AG09309 (cell line): Measurements from ENCODE around the gene RELL1.
"Not testable (repeated sequence)": the region's sequence is repeated elsewhere in the genome, so short reads cannot be mapped to it uniquely, and the experiment has no call there.

Source experiments
- DNase-seq: peaks from one replicate; pipeline ENCODE4 v3.0.0-alpha.2; 2010; ENCODE audit warnings: low read depth
- H3K4me3 ChIP-seq: 2 replicates; pipeline ENCODE4 v1.5.1; 2011; ENCODE audit warnings: mild to moderate bottlenecking, low read depth, low read length, moderate library complexity; ENCODE audit not compliant: control insufficient read depth
- TF ChIP-seq, protein P1 (sequence below): IDR thresholded peaks from 2 replicates; pipeline ENCODE4 v1.5.1; 2011; ENCODE audit warnings: mild to moderate bottlenecking, low read depth, low read length, inconsistent platforms; ENCODE audit not compliant: insufficient read depth, control insufficient read depth; ENCODE audit errors: missing control alignments

The RELL1 gene

DNA sequence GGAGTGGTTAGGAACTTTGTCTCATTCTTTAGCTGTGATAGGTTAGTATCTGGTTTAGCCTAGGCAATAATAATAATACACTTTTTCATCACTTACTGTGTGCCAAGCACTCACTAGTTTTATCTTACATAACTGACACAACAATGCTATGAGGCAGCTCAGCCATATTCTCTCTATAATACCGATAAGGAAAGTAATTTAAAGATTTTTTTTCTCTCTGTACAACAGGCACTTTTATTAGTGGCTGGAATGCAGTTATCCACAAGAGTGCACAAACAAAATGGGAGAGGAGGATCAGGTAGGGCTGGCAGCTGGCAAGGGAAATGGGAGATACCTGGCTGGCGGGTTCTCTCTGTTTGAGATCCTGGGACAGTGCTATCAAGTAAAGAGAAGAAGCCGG is 7.6 kb downstream of the RELL1 start:
- no peak overlapping the region for H3K4me3 ChIP-seq
- DNase-seq, result no peak
- TF ChIP-seq, protein P1, sequence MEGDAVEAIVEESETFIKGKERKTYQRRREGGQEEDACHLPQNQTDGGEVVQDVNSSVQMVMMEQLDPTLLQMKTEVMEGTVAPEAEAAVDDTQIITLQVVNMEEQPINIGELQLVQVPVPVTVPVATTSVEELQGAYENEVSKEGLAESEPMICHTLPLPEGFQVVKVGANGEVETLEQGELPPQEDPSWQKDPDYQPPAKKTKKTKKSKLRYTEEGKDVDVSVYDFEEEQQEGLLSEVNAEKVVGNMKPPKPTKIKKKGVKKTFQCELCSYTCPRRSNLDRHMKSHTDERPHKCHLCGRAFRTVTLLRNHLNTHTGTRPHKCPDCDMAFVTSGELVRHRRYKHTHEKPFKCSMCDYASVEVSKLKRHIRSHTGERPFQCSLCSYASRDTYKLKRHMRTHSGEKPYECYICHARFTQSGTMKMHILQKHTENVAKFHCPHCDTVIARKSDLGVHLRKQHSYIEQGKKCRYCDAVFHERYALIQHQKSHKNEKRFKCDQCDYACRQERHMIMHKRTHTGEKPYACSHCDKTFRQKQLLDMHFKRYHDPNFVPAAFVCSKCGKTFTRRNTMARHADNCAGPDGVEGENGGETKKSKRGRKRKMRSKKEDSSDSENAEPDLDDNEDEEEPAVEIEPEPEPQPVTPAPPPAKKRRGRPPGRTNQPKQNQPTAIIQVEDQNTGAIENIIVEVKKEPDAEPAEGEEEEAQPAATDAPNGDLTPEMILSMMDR, result no peak

DNA sequence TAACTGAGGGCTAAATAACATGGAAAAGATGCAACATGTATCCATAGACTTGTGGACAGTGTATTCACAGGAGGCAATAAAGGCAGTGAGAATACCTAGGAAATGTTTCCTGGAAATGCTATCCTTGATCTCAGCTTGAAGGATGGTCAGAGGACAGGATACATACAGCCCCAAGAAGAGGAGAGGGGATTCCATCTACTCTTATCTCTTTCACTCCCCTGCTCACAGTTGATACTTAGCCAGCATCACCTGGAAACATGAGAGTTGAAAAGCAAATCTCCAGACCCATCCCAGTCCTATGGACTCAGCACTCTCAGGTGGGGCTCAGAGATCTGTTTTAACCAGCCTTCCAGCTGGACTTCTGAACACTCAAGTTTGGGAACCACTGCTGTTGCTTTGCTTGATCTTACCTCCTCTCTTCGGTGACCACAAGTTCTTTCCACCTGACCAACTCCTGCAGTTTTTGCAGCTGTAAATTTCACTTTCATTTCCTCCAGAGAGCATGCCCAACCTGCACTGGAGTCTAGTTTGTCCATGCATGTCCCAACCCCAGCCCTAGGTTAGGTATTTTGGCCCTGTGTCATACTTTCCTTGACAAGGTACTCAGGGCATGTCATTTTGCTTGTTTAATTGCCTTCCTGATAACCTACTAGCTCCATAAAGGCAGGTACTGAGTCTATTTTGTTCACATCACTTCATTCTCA is 10.4 kb downstream of the RELL1 start:
- TF ChIP-seq, protein P1, result no peak
- no peak overlapping the region for H3K4me3 ChIP-seq
- DNase-seq, result no peak

DNA sequence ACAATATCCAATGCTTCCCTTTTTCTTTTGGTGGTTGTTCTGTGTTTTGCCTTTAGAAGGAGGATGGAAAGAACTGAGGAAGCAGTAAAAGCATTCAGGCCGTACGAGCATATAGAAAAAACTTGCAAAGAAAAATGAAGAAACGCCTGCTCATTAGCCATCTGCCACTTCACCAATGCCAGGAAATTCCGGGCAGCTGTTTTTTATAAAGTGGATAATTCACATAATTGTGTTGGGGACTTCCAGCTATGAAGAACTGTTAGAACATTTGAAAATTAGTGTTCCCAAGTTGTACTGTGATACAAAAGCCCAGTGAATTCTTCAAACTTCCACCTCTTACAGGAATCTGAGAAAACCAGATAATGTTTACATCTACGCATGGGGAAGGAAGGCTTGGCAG is 11.7 kb downstream of the RELL1 start:
- TF ChIP-seq, protein P1, result no peak
- H3K4me3 ChIP-seq, result no peak overlapping the region
- no peak for DNase-seq

DNA sequence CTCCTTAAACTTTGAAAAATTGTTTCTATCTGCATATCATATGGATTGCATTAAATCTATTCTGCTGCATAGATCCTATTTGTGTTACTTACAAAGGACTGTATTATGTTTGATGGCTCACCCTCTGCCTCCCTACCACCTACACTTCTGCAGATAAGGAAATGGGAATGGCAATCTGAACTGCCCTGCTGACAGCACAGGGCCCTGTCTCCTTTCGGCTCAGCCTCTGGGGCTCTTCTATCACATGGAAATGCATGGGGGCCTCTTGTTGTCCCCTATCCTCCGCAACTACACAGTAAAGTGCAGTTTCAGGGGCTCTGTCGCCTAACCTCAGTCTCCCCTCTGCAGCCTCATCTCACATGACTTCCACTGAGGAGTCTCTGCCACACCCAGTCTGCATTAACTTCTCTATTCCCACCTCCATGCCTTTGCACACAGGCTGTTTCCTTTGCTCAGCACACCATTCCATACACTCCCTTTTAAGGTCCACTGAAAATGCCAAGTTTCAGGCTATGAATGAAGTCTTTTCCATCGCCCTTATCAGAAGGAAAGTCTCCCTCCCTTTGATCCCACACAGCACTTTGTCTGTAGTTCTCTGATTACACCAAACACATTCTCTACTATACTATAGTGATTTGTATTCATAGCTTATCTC is 12.5 kb downstream of the RELL1 start:
- DNase-seq, result no peak
- no peak overlapping the region for H3K4me3 ChIP-seq
- TF ChIP-seq, protein P1, result no peak

DNA sequence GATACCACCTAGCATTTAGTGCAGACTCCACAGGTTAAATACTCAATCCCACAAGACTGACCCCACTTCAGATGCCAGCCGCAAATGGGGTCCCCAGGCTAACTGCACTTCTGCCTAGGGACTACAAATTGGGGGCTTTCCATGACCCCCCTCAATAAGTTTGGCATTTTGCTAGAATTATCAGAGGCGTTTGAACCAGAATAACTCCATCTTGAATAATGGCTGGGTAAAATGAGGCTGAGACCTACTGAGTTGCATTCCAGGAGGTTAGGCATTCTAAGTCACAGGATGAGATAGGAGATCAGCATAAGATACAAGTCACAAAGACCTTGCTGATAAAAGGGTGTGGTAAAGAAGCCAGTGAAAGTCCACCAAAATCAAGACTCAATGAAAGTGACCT is 15.1 kb downstream of the RELL1 start:
- no peak for DNase-seq
- TF ChIP-seq, protein P1, result no peak
- H3K4me3 ChIP-seq, result no peak overlapping the region

DNA sequence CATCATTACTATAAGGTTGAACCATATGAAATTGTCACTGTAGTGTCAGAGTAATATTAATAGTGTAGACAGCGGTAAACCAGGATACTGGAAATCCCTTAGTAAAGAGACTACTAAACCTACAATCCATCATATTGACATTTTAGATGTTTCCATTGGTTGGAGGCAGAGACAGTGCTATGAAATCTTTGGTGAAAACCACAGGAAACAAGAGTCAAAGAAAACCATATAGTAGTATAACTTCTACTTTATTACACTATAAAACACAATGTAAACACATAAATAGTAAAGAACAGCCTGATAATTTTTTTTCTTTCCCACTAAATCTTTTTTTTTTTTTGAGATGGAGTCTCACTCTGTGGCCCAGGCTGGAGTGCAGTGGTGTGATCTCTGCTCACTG is 15.9 kb downstream of the RELL1 start:
- H3K4me3 ChIP-seq, result no peak overlapping the region
- TF ChIP-seq, protein P1, result no peak
- DNase-seq, result no peak

DNA sequence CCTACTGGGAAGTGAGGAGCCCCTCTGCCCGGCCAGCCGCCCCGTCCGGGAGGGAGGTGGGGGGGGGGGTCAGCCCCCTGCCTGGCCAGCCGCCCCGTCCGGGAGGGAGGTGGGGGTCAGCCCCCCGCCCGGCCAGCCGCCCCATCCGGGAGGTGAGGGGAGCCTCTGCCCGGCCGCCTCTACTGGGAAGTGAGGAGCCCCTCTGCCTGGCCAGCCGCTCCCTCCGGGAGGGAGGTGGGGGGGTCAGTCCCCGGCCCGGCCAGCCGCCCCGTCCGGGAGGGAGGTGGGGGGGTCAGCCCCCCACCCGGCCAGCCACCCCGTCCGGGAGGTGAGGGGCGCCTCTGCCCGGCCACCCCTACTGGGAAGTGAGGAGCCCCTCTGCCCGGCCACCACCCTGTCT is 17.1 kb downstream of the RELL1 start:
- H3K4me3 ChIP-seq, DNase-seq: not testable (repeated sequence)
